ENCODE results near the gene KLK1. TPM values are rescaled to one million over a fixed set of nuclear protein-coding genes. Genes with fewer than 3 reads are reported as not detected.

The KLK1 gene
- total and polyA plus RNA-seq, 10 of the 15 experiments (the other 5 are each of a cell fraction or from before 2014, with no cell fraction given) = 3.4 to 27.5 (median 20.2) TPM

DNA sequence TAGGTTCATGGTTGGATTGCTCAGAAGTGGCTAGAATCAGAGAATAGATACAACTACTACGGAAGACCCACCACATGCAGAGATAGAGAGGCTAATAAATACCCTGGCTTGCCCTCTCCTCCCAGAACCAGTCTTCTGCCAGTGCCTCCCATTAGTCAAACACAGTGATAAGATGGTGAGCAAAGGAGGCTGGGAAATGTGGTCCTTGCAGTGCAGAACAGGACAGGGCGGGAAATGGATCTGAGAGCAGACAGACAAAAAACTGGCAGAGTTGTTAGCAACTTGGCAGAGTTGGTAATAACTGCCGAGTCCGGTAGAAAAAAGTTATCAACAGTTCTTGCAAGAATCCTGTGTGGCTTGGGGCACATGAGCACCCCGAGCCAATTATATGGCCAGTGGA is 8.7 kb downstream of the KLK1 start:
- RAD21 ChIA-PET (ENCODE audit: unreplicated experiment) = no interaction called here
- Histone ChIP-seq H3K9ac (ENCODE audit: control insufficient read depth, insufficient read depth, low read length) (no peak overlapping the region), H3K4me3 (no peak overlapping the region), H3K9me3 (replicated peaks; ENCODE audit: control insufficient read depth, insufficient read depth, low read length) (peaks cover 3% of the 10 kb centered on the region; the same call in 2 of the 3 replicates), H2AFZ (ENCODE audit: control insufficient read depth, low read depth, low read length) (no peak overlapping the region), H3K4me2 (ENCODE audit: control insufficient read depth, insufficient read depth) (no peak overlapping the region), H3K79me2 (ENCODE audit: control insufficient read depth, insufficient read depth, low read length) (peaks cover 4% of the 10 kb centered on the region), H4K20me1 (ENCODE audit: control insufficient read depth, insufficient read depth) (no peaks in the 10 kb centered on the region), H3K27ac (ENCODE audit: control insufficient read depth, insufficient read depth) (no peak overlapping the region), H3K27me3 (replicated peaks in 1 of 2; ENCODE audit: control insufficient read depth in 2 of 2, insufficient read depth in 2 of 2, low read length in 1 of 2) (no peaks in the 10 kb centered on the region), H3K4me1 (ENCODE audit: control insufficient read depth, insufficient read depth, low read length) (peaks cover 26% of the 10 kb centered on the region), H3K36me3 (ENCODE audit: control insufficient read depth in 2 of 2, insufficient read depth in 2 of 2, low read length in 1 of 2) (no peaks in the 10 kb centered on the region)
- 97% methylated on average over 5 of the region's 5 CpGs for WGBS (ENCODE audit: insufficient coverage, insufficient replicate concordance, low lambda C conversion rate, missing lambda C conversion rate)
- POLR2A ChIA-PET = interaction anchor here (0.6 to 1.0 kb wide), 2 partner anchors 13 to 25 kb away, joined by 3 to 5 read pairs; no protein-coding TSS in a partner anchor
- in situ Hi-C loops (cut with MboI) (loop anchor here (10.0 kb wide), 1 partner anchor 550 kb away; the partner anchor contains the start of genes CLDND2 and ETFB), intact Hi-C loops (cut with micrococcal nuclease; ENCODE audit: unreplicated experiment) (no loop called here)
- BruUV-seq (replicated peaks) = no TSS peak
- SMC1A ChIA-PET (ENCODE audit: uncharacterized antibody, unreplicated experiment) = interaction anchor here (1.0 to 1.7 kb wide), 4 partner anchors 10 to 107 kb away, joined by 4 to 7 read pairs (median 4); no protein-coding TSS in a partner anchor
- CTCF ChIA-PET = interaction anchor here (1.6 to 2.9 kb wide), 2 partner anchors 10 to 91 kb away, joined by 4 to 8 read pairs; no protein-coding TSS in a partner anchor
- TF ChIP-seq CREM (IDR thresholded peaks at IDR 0.05; ENCODE audit: low read depth) (no peak), CBFB (IDR thresholded peaks at IDR 0.05; ENCODE audit: low read depth) (no peak), NRF1 (conservative IDR thresholded peaks at IDR 0.05; ENCODE audit: low read depth, low read length) (no peak), MYC (IDR thresholded peaks at IDR 0.05; ENCODE audit: insufficient read depth, insufficient read length, insufficient replicate concordance, low read length, severe bottlenecking) (no peak)
- TF ChIP-seq, protein P1, sequence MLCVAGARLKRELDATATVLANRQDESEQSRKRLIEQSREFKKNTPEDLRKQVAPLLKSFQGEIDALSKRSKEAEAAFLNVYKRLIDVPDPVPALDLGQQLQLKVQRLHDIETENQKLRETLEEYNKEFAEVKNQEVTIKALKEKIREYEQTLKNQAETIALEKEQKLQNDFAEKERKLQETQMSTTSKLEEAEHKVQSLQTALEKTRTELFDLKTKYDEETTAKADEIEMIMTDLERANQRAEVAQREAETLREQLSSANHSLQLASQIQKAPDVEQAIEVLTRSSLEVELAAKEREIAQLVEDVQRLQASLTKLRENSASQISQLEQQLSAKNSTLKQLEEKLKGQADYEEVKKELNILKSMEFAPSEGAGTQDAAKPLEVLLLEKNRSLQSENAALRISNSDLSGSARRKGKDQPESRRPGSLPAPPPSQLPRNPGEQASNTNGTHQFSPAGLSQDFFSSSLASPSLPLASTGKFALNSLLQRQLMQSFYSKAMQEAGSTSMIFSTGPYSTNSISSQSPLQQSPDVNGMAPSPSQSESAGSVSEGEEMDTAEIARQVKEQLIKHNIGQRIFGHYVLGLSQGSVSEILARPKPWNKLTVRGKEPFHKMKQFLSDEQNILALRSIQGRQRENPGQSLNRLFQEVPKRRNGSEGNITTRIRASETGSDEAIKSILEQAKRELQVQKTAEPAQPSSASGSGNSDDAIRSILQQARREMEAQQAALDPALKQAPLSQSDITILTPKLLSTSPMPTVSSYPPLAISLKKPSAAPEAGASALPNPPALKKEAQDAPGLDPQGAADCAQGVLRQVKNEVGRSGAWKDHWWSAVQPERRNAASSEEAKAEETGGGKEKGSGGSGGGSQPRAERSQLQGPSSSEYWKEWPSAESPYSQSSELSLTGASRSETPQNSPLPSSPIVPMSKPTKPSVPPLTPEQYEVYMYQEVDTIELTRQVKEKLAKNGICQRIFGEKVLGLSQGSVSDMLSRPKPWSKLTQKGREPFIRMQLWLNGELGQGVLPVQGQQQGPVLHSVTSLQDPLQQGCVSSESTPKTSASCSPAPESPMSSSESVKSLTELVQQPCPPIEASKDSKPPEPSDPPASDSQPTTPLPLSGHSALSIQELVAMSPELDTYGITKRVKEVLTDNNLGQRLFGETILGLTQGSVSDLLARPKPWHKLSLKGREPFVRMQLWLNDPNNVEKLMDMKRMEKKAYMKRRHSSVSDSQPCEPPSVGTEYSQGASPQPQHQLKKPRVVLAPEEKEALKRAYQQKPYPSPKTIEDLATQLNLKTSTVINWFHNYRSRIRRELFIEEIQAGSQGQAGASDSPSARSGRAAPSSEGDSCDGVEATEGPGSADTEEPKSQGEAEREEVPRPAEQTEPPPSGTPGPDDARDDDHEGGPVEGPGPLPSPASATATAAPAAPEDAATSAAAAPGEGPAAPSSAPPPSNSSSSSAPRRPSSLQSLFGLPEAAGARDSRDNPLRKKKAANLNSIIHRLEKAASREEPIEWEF (IDR thresholded peaks at IDR 0.05; ENCODE audit: insufficient replicate concordance, low read depth, low read length) = no peak
- TF ChIP-seq, protein P2, sequence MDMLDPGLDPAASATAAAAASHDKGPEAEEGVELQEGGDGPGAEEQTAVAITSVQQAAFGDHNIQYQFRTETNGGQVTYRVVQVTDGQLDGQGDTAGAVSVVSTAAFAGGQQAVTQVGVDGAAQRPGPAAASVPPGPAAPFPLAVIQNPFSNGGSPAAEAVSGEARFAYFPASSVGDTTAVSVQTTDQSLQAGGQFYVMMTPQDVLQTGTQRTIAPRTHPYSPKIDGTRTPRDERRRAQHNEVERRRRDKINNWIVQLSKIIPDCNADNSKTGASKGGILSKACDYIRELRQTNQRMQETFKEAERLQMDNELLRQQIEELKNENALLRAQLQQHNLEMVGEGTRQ (IDR thresholded peaks at IDR 0.05; ENCODE audit: borderline replicate concordance, low read depth, low read length) = no peak
- DNase-seq (ENCODE audit: low read depth, low spot score) = no peak
- FAIRE-seq = no peak
- ATAC-seq = no peak
